NK-92 (cell line): ENCODE results near the gene PIP4K2A.

Source experiments
- DNase-seq: peaks from one replicate; lab custom pipeline; 2025; ENCODE audit not compliant: unreplicated experiment; lab: John Stamatoyannopoulos, UW

PIP4K2A gene

DNA sequence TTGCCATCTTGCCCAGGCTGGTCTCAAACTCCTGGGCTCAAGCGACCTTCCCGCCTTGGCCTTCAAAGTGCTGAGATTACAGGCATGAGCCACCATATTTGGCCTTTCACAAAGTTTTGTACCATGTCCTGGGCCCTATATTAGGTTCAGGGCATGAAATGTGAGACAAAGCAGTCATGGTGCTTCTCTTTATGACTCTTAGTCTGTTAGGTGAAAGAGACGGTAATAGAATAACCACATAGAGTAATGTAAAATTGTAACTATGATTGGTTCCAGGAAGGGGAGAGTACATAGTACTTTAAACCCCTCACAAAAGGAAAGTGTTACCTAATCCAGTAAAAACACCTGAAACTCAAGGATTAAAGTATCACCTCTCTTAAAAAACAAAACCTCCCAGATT lies 224.4 kb downstream of the PIP4K2A start:
- no peak for DNase-seq

DNA sequence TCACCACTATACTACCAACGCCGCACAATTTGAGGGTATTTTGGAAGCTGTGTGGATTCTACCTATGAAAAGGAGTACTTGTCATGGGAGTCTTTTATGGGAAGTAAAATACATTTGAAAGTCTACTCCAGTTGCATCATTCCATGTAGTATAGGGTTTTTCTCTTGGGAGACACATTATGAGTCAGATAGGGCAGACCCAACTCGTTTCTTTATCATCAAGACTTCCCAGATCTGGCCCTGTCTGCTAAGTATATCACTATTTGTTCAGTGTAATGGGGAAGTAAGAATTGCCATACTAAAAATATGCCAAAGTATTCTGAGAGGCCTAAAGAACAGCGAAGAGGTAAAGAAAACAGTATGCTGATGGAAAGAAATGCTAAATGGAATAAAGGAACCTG lies 224.9 kb downstream of the PIP4K2A start:
- DNase-seq = no peak

DNA sequence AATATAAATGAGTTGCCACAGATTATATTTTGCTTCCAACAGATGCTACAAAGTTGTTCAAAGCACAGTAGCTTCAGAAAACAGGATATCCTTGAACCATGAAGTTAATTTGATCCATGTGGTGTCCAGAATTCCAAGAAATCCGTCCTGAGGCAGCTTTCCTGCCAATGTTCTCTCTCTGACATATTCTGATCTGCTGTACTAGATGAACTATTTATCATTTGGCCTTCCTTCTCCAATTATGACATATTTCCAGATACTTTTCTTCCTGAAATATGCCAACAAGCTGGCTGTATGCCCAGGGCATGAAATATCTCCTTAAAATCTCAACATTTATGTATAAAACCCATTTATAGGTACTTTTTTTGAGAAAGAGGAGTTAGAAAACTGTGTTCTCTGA lies 227.9 kb downstream of the PIP4K2A start:
- DNase-seq = no peak
